ENCODE measurements around the gene CDCP1.

- no peak for TF ChIP-seq CTCF (IDR thresholded peaks at IDR 0.05)
- no peak for TF ChIP-seq EZH2 (IDR thresholded peaks at IDR 0.05; ENCODE audit: borderline replicate concordance, insufficient read depth, low read depth, low read length, poor library complexity, severe bottlenecking)
These were observed 91.9 kb downstream of the CDCP1 start for GRCh38 chr3:45054196-45054857.
